AG04449 (cell line): Measurements from ENCODE around the gene PCED1B.
"Not testable (repeated sequence)": the region's sequence is repeated elsewhere in the genome, so short reads cannot be mapped to it uniquely, and the experiment has no call there.

Experiments
- CTCF ChIA-PET: fragments of 350-600 bp; formaldehyde crosslinking; extraction: SDS; loops from one replicate; lab custom pipeline; 2021; ENCODE audit warnings: antibody characterized with exemption; lab: Yijun Ruan, JAX
- POLR2A ChIA-PET: fragments of 400-600, 350-600 bp; formaldehyde crosslinking; extraction: SDS; loops from one replicate; lab custom pipeline; 2020; ENCODE audit warnings: antibody characterized with exemption, inconsistent platforms; lab: Yijun Ruan, JAX
- DNase-seq: peaks from one replicate; pipeline ENCODE4 v3.0.0-alpha.2; 2010; ENCODE audit warnings: low read depth, low spot score
- H3K4me3 ChIP-seq: 2 replicates; pipeline ENCODE4 v1.5.1; 2011; ENCODE audit warnings: low read depth, mild to moderate bottlenecking, control low read depth, low read length
- CTCF ChIP-seq: IDR thresholded peaks from one replicate; pipeline ENCODE4 v1.5.1; 2011; ENCODE audit warnings: mild to moderate bottlenecking, moderate library complexity, low read length, control low read depth, inconsistent platforms; ENCODE audit not compliant: insufficient read depth; ENCODE audit errors: missing control alignments

The PCED1B gene

GRCh38 chr12:47190905-47191304, 111.5 kb downstream of the PCED1B start:
- no peak for DNase-seq
- ChIA-PET POLR2A (no interaction called here), CTCF (interaction anchor here (1.5 kb wide), 1 partner anchor 116 kb away, joined by 3 read pairs; no protein-coding TSS in a partner anchor)
- TF ChIP-seq CTCF: no peak
- H3K4me3 ChIP-seq: no peak overlapping the region

GRCh38 chr12:47192051-47192450, 112.6 kb downstream of the PCED1B start:
- ChIA-PET POLR2A (no interaction called here), CTCF (interaction anchor here (1.1 kb wide), 1 partner anchor 8 kb away, joined by 3 read pairs; no protein-coding TSS in a partner anchor)
- no peak for DNase-seq
- no peak for TF ChIP-seq CTCF
- H3K4me3 ChIP-seq: no peak overlapping the region

- ChIA-PET POLR2A (no interaction called here), CTCF (interaction anchor here (1.5 kb wide), 1 partner anchor 27 kb away, joined by 3 read pairs; no protein-coding TSS in a partner anchor)
- DNase-seq: no peak
- no peak overlapping the region for H3K4me3 ChIP-seq
- no peak for TF ChIP-seq CTCF
These were observed 113.6 kb downstream of the PCED1B start for GRCh38 chr12:47193066-47193465.

- TF ChIP-seq CTCF: no peak
- H3K4me3 ChIP-seq: no peak overlapping the region
- DNase-seq: no peak
- ChIA-PET POLR2A (no interaction called here), CTCF (no interaction called here)
These were observed 115.1 kb downstream of the PCED1B start for GRCh38 chr12:47194501-47194900.

- POLR2A ChIA-PET: no interaction called here
- H3K4me3 ChIP-seq: no peak overlapping the region
- TF ChIP-seq CTCF: no peak
- DNase-seq: no peak
- CTCF ChIA-PET: interaction anchor here (1.0 to 1.4 kb wide), 2 partner anchors 8 to 88 kb away, joined by 3 to 4 read pairs; no protein-coding TSS in a partner anchor
These were observed 121.0 kb downstream of the PCED1B start for GRCh38 chr12:47200446-47200845.

- POLR2A ChIA-PET: interaction anchor here (0.6 kb wide), 1 partner anchor 13 kb away, joined by 3 read pairs; no protein-coding TSS in a partner anchor
- DNase-seq, CTCF ChIA-PET, H3K4me3 ChIP-seq: not testable (repeated sequence)
These were observed 121.8 kb downstream of the PCED1B start for GRCh38 chr12:47201190-47201589.

- no peak for DNase-seq
- CTCF ChIA-PET: no interaction called here
- POLR2A ChIA-PET: interaction anchor here (0.5 kb wide), 1 partner anchor 325 kb away, joined by 3 read pairs; no protein-coding TSS in a partner anchor
- no peak for TF ChIP-seq CTCF
- H3K4me3 ChIP-seq: no peak overlapping the region
These were observed 122.8 kb downstream of the PCED1B start for GRCh38 chr12:47202176-47202575.
